Muscle layer of colon (tissue), 2 donors: Measurements from ENCODE around the gene IL17RC.
"Not testable (repeated sequence)": the region's sequence is repeated elsewhere in the genome, so short reads cannot be mapped to it uniquely, and the experiment has no call there.

Experiments used
- H3K27ac ChIP-seq: one replicate; pipeline ENCODE4 v1.7.0; 2013; ENCODE audit warnings: low read depth, mild to moderate bottlenecking, low read length, moderate library complexity
- H3K27me3 ChIP-seq, 2 donors: one replicate each; pipeline ENCODE4 v1.7.0; 2013; ENCODE audit warnings: low read length in 2 of 2, mild to moderate bottlenecking in 2 of 2; ENCODE audit not compliant: insufficient read depth in 2 of 2, control insufficient read depth in 1 of 2
- H3K36me3 ChIP-seq: one replicate; pipeline ENCODE4 v1.7.0; 2013; ENCODE audit warnings: mild to moderate bottlenecking, low read length; ENCODE audit not compliant: insufficient read depth
- H3K4me1 ChIP-seq: one replicate; pipeline ENCODE4 v1.7.0; 2013; ENCODE audit warnings: mild to moderate bottlenecking, low read length; ENCODE audit not compliant: insufficient read depth
- H3K4me3 ChIP-seq, 2 donors: one replicate each; pipeline ENCODE4 v1.7.0; 2013; ENCODE audit warnings: low read length in 2 of 2, low read depth in 1 of 2, mild to moderate bottlenecking in 1 of 2, moderate library complexity in 1 of 2
- H3K9ac ChIP-seq: one replicate; pipeline ENCODE4 v1.7.0; 2013; ENCODE audit warnings: low read length
- H3K9me3 ChIP-seq: one replicate; pipeline ENCODE4 v1.7.0; 2013; ENCODE audit warnings: mild to moderate bottlenecking, low read length
- donor health status: abdominal sarcoma.
- donor health status: Adenocarcinoma of cecum.

The IL17RC gene

GRCh38 chr3:9883706-9884554 is 33.0 kb upstream of the IL17RC start:
- H3K27me3 ChIP-seq = no peaks in the 10 kb centered on the region
- H3K9me3 ChIP-seq = no peaks in the 10 kb centered on the region
- H3K36me3 ChIP-seq = no peaks in the 10 kb centered on the region
- H3K4me3 ChIP-seq = no peak overlapping the region
- H3K27ac ChIP-seq = no peak overlapping the region
- no peak overlapping the region for H3K9ac ChIP-seq
- H3K4me1 ChIP-seq = no peaks in the 10 kb centered on the region

- Histone ChIP-seq H3K4me3 (no peak overlapping the region), H3K4me1 (peaks cover under 1% of the 10 kb centered on the region), H3K27ac (no peak overlapping the region), H3K9ac (no peak overlapping the region), H3K27me3 (no peaks in the 10 kb centered on the region), H3K36me3 (no peaks in the 10 kb centered on the region), H3K9me3 (no peaks in the 10 kb centered on the region)
Measured at GRCh38 chr3:9884555-9885165, 32.2 kb upstream of the IL17RC start.

- H3K27ac ChIP-seq = no peak overlapping the region
- no peak overlapping the region for H3K4me3 ChIP-seq
- peaks cover 6% of the 10 kb centered on the region for H3K4me1 ChIP-seq
- no peaks in the 10 kb centered on the region for H3K9me3 ChIP-seq
- no peak overlapping the region for H3K9ac ChIP-seq
- H3K27me3 ChIP-seq = no peaks in the 10 kb centered on the region
- no peaks in the 10 kb centered on the region for H3K36me3 ChIP-seq
Measured at GRCh38 chr3:9886328-9886727, 30.6 kb upstream of the IL17RC start.

- Histone ChIP-seq H3K36me3 (no peaks in the 10 kb centered on the region), H3K9ac (no peak overlapping the region), H3K4me1 (peaks cover 9% of the 10 kb centered on the region), H3K27me3 (no peaks in the 10 kb centered on the region), H3K27ac (no peak overlapping the region), H3K9me3 (no peaks in the 10 kb centered on the region), H3K4me3 (no peak overlapping the region)
Measured at GRCh38 chr3:9887480-9887879, 29.4 kb upstream of the IL17RC start.

GRCh38 chr3:9888540-9888939 is 28.4 kb upstream of the IL17RC start:
- Histone ChIP-seq H3K36me3 (peaks cover 9% of the 10 kb centered on the region), H3K9ac (no peak overlapping the region), H3K9me3 (no peaks in the 10 kb centered on the region), H3K27ac (no peak overlapping the region), H3K4me3 (no peak overlapping the region), H3K27me3 (no peaks in the 10 kb centered on the region), H3K4me1 (peaks cover 9% of the 10 kb centered on the region)

GRCh38 chr3:9889405-9889804 is 27.5 kb upstream of the IL17RC start:
- Histone ChIP-seq H3K4me3 (no peak overlapping the region), H3K9ac (no peak overlapping the region), H3K9me3 (no peaks in the 10 kb centered on the region), H3K27ac (no peak overlapping the region), H3K4me1 (peaks cover 9% of the 10 kb centered on the region), H3K27me3 (no peaks in the 10 kb centered on the region), H3K36me3 (peaks cover 12% of the 10 kb centered on the region)

DNA sequence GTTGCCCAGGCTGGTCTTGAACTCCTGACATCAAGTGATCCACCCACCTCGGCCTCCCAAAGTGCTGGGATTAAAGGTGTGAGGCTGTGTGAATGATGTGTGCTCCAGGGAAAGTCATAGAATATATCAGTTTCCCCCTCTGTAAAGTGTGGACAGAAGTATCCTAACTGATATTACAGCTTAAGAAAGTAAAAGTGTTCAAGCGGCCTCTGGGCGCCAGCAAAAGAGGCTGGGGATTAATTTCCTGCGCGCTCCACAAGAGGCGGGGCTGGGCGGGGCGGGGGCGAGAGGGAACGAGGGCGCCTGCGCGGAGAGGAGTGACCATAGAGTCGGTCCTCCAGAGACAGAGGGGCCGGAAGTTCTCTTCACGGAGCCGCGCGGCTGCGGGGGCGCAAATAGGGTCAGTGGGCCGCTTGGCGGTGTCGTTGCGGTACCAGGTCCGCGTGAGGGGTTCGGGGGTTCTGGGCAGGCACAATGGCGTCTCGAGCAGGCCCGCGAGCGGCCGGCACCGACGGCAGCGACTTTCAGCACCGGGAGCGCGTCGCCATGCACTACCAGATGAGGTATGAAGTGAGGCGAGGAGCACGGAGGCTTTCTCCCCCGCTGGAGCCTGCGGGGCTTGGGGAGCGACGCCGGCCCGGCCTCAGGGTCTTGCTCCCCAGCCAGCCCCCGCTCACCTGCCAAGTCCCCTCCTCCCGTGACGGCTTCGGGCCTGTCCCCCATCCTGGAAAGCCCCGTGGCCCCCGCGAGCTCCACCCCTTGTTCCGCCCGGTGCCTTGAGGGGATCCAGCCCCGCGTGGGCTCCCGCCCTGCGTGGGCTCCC is 26.4 kb upstream of the IL17RC start, which contains the start of gene JAGN1:
Gene JAGN1 (plus strand): TSS at position 362 of the 823 bp plus-strand sequence. CDS start 113 bp downstream, at position 475.
- peak within 1 kb of the TSS; percentile 85 to 86 for H3K4me3 ChIP-seq
- H3K9me3 ChIP-seq = no peaks in the 10 kb centered on the region
- H3K36me3 ChIP-seq = peaks cover 12% of the 10 kb centered on the region
- peaks cover 9% of the 10 kb centered on the region for H3K4me1 ChIP-seq
- peak within 1 kb of the TSS; percentile 87 for H3K27ac ChIP-seq
- no peaks in the 10 kb centered on the region for H3K27me3 ChIP-seq
- H3K9ac ChIP-seq = peak within 1 kb of the TSS; percentile 95

DNA sequence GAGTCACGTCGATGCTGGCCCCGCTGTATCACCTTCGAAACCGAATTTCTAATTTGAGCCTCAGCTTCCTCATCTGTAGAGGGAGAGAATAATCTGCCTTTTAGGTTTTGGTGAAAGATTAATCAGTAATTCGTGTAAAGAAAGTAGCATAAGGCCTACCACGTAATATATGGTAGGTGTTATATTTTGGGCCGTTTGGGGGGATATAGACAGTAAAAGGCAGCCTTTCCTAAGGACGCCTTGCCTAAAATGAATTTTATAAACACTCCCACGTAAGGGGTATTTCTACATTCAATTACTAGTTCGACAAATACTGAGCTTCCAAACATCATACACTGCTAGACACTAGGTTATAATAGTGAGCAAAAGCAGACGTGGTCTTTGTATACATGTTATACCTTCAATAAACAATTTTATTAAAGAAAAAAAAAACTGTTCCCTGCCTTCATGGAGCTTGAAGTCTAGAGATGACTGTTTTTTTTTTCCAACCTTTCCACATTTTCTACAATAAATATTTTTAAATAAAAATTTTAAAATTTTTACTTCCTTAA is 25.8 kb upstream of the IL17RC start:
- H3K36me3 ChIP-seq = peaks cover 12% of the 10 kb centered on the region
- no peaks in the 10 kb centered on the region for H3K27me3 ChIP-seq
- H3K9ac ChIP-seq = peak overlapping the region; percentile 95
- peaks cover 9% of the 10 kb centered on the region for H3K4me1 ChIP-seq
- peak overlapping the region; percentile 87 for H3K27ac ChIP-seq
- H3K9me3 ChIP-seq = no peaks in the 10 kb centered on the region
- H3K4me3 ChIP-seq = peak overlapping the region; percentile 85 to 86

GRCh38 chr3:9893739-9894138 is 23.2 kb upstream of the IL17RC start:
- Histone ChIP-seq H3K36me3 (peaks cover 12% of the 10 kb centered on the region), H3K9ac (no peak overlapping the region), H3K9me3 (no peaks in the 10 kb centered on the region), H3K27ac (no peak overlapping the region), H3K27me3 (no peaks in the 10 kb centered on the region), H3K4me1 (peaks cover 17% of the 10 kb centered on the region), H3K4me3 (no peak overlapping the region)

DNA sequence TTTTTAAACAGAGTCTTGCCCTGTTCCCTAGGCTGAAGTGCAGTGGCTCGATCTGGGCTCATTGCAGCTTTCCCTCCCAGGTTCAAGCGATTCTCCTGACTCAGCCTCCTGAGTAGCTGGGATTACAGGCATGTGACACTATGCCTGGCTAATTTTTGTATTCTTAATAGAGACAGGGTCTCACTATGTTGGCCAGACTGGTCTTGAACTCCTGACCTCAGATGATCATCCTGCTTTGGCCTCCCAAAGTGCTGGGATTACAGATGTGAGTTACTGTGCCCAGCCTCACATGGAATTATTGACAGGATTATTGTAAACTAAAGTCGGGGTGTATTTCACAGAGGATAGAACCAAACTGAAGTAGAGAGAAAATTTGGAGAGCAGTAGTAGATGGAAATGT is 21.2 kb upstream of the IL17RC start:
- H3K9ac ChIP-seq, H3K9me3 ChIP-seq, H3K27ac ChIP-seq, H3K27me3 ChIP-seq, H3K4me3 ChIP-seq: not testable (repeated sequence)
- Histone ChIP-seq H3K4me1 (peaks cover 11% of the 10 kb centered on the region), H3K36me3 (peaks cover 12% of the 10 kb centered on the region)

- H3K9ac ChIP-seq, H3K9me3 ChIP-seq, H3K4me1 ChIP-seq, H3K27ac ChIP-seq, H3K27me3 ChIP-seq, H3K4me3 ChIP-seq: not testable (repeated sequence)
- peaks cover 12% of the 10 kb centered on the region for H3K36me3 ChIP-seq
Measured at GRCh38 chr3:9896755-9897407, 20.0 kb upstream of the IL17RC start.
